Immature natural killer cell (primary cell): ENCODE results near the gene C22orf42. TPM values are rescaled to one million over a fixed set of nuclear protein-coding genes. Genes with fewer than 3 reads are reported as not detected.

ENCODE experiments used
- DNase-seq, 3 donors: peaks; one replicate each; pipeline ENCODE4 v3.0.0; 2022; ENCODE audit warnings: mixed read lengths in 1 of 3
- H3K27ac Mint-ChIP-seq, 6 donors: one replicate each; pipeline ENCODE4 v1.8.0; 2020; ENCODE audit warnings: mixed read lengths in 6 of 6, mild to moderate bottlenecking in 5 of 6, inconsistent platforms in 4 of 6, moderate library complexity in 3 of 6
- H3K27me3 Mint-ChIP-seq, 3 donors: one replicate each; pipeline ENCODE4 v1.8.0; 2020 to 2021; ENCODE audit warnings: low read depth in 3 of 3, mild to moderate bottlenecking in 3 of 3, mixed read lengths in 3 of 3, moderate library complexity in 3 of 3, inconsistent platforms in 1 of 3
- H3K36me3 Mint-ChIP-seq, 3 donors: one replicate each; pipeline ENCODE4 v1.8.0; 2020; ENCODE audit warnings: mixed read lengths in 3 of 3, inconsistent platforms in 2 of 3, mild to moderate bottlenecking in 2 of 3
- H3K4me1 Mint-ChIP-seq, 2 donors: one replicate each; pipeline ENCODE4 v1.8.0; 2020; ENCODE audit warnings: inconsistent platforms in 2 of 2, mild to moderate bottlenecking in 2 of 2, mixed read lengths in 2 of 2, moderate library complexity in 1 of 2
- H3K4me3 Mint-ChIP-seq, 5 donors: one replicate each; pipeline ENCODE4 v1.8.0; 2020; ENCODE audit warnings: mild to moderate bottlenecking in 5 of 5, mixed read lengths in 5 of 5, inconsistent platforms in 3 of 5, moderate library complexity in 3 of 5
- H3K9me3 Mint-ChIP-seq, 6 donors: one replicate each; pipeline ENCODE4 v1.8.0; 2020; ENCODE audit warnings: mild to moderate bottlenecking in 6 of 6, mixed read lengths in 6 of 6, inconsistent platforms in 4 of 6, moderate library complexity in 3 of 6
- polyA plus RNA-seq, 3 donors: library from polyadenylated mRNA; unstranded; fragments of 300-500 nt; fragmentation: Illumina TruSeq; gene quantifications; one replicate each; pipeline ENCODE4 v1.2.3, GENCODE V29; 2021

C22orf42 gene, protein sequence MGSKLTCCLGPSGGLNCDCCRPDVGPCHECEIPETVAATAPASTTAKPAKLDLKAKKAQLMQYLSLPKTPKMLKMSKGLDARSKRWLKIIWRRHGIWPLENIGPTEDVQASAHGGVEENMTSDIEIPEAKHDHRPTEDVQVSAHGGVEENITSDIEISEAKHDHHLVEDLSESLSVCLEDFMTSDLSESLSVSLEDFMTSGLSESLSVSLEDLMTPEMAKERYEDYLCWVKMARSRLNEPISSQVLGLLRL
- polyA plus RNA-seq, result not detected

DNA sequence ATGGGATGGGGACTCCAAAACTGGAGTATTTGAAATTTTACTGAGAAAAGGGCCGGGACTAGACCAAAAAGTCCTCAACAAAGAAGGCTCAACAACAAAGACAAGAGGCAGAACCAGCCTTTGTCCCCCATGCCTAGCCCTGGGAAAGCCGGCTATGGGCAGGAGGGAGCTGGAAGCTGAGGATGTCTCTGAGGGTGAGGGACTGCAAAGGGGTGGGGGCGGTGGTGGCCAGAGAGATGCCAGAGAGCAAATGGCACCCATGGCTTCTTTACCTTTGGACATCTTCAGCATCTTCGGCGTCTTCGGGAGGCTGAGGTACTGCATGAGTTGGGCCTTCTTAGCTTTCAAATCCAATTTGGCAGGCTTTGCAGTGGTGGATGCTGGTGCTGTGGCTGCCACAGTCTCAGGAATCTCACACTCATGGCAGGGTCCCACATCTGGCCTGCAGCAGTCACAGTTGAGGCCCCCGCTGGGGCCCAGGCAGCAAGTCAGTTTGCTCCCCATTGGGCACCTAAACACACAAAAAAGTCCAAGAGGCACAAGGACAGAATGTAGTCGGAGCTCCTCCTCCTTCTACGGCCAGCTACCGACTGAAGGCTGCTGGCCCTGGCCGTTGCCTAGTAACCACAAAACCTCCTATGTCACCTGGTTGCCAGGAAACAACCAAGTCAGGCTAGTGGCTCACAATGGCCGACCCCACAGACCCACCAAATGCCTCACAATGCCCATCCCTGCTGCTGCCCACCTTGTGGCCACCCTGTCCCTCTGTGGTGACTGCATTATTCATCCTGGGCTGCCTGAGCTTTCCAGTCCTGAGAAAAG is at the start of gene C22orf42:
Gene C22orf42 (minus strand): TSS at position 592 of the 822 bp plus-strand sequence. CDS start 88 bp downstream, at position 504.
- peaks cover 0 to 4% (median 1%) of the 10 kb centered on the region in 3 donors for H3K27me3 Mint-ChIP-seq
- no peak for DNase-seq
- no peak within 1 kb of the TSS for H3K27ac Mint-ChIP-seq
- H3K9me3 Mint-ChIP-seq, result no peaks in the 10 kb centered on the region
- no peak within 1 kb of the TSS for H3K4me3 Mint-ChIP-seq
- H3K36me3 Mint-ChIP-seq, result no peaks in the 10 kb centered on the region
- no peaks in the 10 kb centered on the region for H3K4me1 Mint-ChIP-seq

DNA sequence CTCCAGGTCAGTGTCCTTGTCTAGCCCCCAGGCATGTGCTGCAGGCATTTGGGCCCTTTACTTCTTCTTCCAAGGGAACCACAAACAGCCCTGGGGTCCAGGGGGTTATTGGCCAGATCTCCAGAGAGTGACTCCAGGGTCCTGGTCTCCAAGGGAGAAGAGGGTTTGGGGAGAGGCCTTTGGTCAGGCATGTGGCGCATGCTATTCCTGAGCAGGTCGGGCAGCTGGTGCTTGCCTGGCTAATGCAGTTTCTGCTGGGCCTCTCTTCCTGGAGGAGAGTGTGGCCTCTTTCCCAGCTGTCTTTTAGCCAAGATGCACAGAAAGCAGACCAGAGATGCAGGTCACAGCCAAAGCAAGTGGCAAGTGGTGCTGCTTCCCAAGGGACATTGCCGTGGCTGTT is 49.6 kb upstream of the C22orf42 start:
- no peaks in the 10 kb centered on the region for H3K36me3 Mint-ChIP-seq
- H3K4me3 Mint-ChIP-seq, result no peak overlapping the region
- no peak for DNase-seq
- peaks cover 2 to 18% (median 2%) of the 10 kb centered on the region in 3 donors for H3K27me3 Mint-ChIP-seq
- H3K9me3 Mint-ChIP-seq, result no peaks in the 10 kb centered on the region
- peaks cover 19 to 42% of the 10 kb centered on the region in 2 donors for H3K4me1 Mint-ChIP-seq
- H3K27ac Mint-ChIP-seq, result no peak overlapping the region

DNA sequence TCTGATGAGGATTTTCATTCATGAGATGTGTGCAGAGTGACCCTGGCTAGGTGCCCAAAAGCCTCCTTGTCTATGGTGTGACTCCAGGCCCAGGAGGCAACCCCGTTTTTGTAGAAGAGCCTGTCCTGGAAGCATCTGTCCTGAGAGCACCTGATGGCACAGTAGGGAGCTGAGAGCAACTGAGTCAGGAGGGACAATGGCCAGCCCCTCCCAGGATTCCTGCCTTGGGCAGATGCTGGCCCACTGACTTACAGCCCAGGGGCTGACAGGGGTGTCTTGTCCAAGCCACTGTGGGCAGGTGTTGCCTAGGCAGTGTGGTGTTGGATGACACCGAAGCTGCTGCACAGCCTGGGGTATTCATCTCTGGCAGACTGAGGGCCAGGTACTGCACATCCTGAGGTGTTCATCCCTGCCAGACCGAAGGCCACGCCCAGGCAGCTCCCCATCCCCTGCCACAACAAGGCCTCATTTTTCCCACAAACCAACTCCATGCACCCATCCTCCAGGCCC is 48.9 kb upstream of the C22orf42 start:
- Mint-ChIP-seq H3K4me3 (no peak overlapping the region), H3K27me3 (peaks cover 2 to 20% (median 2%) of the 10 kb centered on the region in 3 donors), H3K36me3 (no peaks in the 10 kb centered on the region), H3K27ac (no peak overlapping the region), H3K4me1 (peaks cover 19 to 49% of the 10 kb centered on the region in 2 donors), H3K9me3 (no peaks in the 10 kb centered on the region)
- no peak for DNase-seq

DNA sequence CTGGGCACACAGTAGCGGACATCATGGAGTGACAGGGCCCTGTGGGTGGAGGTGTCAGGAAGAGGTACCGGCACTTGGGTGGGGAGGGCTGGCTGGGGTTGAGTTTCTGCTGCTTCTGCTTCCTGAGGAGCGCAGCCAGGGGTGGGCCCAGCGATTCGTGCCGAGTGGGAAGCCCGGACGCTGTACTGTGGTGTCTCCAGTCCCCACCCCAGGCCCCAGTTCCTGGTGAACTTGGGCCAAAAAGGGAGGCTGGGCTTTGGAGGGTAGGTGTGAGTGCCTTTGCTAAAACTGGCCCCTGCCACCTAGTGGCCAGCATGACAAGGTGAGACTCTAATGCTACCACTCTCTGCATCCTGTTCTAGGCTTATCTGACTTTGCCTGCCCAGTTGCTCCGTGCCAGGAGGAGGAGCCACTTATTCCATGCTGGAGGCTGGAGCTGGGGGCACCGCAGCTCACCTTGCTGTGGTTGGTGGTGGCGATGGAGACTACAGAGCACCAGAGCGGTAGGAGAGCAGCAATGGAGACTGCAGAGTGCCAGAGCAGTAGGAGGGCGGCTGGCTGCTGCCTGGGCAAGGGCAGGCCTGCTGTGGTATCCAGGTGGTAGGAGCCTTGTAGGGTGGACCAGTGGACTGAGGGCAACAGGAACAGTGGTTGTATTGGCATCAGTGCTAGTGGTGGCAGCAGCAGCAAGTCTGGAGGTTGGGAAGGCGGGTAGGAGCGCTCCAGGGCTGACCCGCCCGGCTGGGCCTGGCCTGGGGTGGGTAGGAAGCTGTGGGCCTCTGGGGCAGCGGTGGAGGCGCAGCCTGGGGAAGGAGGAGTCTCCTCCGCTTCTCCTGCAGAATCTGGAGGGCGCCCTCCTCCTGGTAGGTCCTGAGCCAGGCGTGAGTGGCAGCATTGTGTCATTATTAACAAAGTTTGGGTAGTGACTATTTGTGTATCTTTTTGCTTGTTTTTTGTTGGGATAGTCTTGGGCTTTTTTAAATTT is 48.0 kb upstream of the C22orf42 start:
- Mint-ChIP-seq H3K27ac (peak overlapping the region in 1 of 6 donors; percentile 36), H3K27me3 (peaks cover 2 to 22% (median 4%) of the 10 kb centered on the region in 3 donors), H3K36me3 (no peaks in the 10 kb centered on the region), H3K9me3 (no peaks in the 10 kb centered on the region), H3K4me1 (peaks cover 21 to 52% of the 10 kb centered on the region in 2 donors), H3K4me3 (peak overlapping the region in 4 of 5 donors; percentile 14 to 64 (median 60))
- DNase-seq, result peak in 2 of 3 donors; percentile 21 to 36

DNA sequence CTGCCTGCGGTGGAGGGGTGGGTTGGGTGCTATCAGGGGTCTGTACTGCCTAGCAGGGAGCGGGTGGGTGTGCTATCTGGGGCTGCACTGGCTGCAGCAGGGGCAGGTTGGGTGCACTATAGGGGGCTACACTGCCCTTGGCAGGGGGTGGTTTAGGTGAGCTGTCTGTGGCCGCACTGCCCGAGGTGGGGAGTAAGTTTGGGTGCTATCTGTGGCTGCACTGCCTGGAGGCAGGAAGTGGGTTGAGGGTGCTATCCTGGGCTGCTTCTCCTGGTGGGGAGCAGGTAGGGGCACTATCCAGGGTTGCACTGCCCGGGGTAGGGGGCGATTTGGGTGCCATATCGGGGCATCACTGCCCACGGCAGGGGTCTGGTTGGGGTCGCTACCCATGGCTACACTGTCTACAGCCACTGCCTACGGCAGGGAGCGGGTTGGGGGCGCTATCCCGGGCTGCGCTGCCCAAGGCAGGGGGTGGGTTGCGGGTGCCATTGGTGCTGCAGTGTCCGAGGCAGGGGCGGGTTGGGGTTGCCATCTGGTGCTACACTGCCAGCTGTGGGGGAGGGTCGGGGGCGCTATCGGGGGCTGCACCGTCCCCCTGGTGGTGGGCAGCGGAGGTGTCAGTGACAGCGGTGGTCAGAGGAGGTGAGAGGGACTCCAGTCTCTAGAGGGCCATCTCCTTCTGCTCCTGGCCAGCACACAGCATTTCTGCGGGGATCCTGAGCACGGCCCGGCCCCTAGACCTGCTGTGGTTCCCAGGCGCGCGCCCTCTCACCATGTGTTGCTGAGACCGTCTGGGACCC is 47.1 kb upstream of the C22orf42 start:
- Mint-ChIP-seq H3K27me3 (peaks cover 5 to 20% (median 7%) of the 10 kb centered on the region in 3 donors), H3K4me3 (peak overlapping the region; percentile 10 to 83 (median 59)), H3K36me3 (no peaks in the 10 kb centered on the region), H3K9me3 (no peaks in the 10 kb centered on the region), H3K4me1 (peaks cover 22 to 52% of the 10 kb centered on the region in 2 donors), H3K27ac (no peak overlapping the region)
- DNase-seq, result peak in 1 of 3 donors; percentile 37

DNA sequence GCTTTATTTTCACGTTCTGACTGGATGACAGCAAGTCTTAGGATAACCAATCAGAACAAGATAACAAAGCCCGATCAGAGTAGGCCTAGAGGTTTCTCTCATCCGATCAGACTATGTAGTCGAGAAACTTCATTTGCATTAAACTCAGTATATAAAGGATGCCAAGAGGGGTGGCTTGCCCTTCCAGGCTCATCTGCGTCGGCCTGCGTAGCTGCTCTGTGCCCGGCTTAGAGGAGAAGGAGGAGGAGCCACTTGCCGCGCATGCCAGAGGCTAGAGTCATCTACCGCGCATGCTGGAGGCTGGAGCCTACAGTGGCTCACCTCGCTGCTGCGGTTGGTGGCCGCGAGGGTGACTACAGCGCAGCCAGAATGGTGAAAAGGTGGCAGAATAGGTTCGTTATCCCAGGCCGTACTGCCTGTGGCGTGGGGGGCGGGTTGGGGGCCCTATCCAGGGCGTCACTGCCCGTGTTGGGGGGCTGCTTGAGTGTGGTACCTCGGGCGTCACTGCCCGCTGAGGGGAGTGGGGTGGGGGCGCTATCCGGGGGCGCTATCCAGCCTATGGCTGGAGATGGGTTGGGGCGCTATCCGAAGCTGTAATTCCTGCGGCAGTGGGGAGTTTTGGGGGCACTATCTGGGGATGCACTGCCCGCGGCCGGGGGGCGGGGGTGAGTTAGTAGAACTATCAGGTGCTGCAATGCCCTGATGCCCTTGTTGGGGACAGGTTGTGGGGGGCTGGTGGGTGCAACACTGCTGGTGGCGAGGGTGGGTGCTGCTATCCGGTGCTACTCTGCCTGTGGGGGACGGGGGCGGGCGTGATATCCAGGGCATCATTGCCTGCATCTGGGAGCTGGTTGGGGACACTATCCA is 46.0 kb upstream of the C22orf42 start, which contains the start of gene RFPL2:
Gene RFPL2 (minus strand): TSS at position 218 of the 867 bp plus-strand sequence. CDS start 2,622 bp downstream, outside the sequence.
- Mint-ChIP-seq H3K4me3 (peak within 1 kb of the TSS; percentile 73 to 83 (median 78)), H3K36me3 (no peaks in the 10 kb centered on the region), H3K9me3 (no peaks in the 10 kb centered on the region), H3K27me3 (peaks cover 5 to 20% (median 7%) of the 10 kb centered on the region in 3 donors), H3K27ac (peak within 1 kb of the TSS in 2 of 6 donors; percentile 26 to 51), H3K4me1 (peaks cover 22 to 57% of the 10 kb centered on the region in 2 donors)
- DNase-seq, result peak; percentile 25 to 67 (median 45)

DNA sequence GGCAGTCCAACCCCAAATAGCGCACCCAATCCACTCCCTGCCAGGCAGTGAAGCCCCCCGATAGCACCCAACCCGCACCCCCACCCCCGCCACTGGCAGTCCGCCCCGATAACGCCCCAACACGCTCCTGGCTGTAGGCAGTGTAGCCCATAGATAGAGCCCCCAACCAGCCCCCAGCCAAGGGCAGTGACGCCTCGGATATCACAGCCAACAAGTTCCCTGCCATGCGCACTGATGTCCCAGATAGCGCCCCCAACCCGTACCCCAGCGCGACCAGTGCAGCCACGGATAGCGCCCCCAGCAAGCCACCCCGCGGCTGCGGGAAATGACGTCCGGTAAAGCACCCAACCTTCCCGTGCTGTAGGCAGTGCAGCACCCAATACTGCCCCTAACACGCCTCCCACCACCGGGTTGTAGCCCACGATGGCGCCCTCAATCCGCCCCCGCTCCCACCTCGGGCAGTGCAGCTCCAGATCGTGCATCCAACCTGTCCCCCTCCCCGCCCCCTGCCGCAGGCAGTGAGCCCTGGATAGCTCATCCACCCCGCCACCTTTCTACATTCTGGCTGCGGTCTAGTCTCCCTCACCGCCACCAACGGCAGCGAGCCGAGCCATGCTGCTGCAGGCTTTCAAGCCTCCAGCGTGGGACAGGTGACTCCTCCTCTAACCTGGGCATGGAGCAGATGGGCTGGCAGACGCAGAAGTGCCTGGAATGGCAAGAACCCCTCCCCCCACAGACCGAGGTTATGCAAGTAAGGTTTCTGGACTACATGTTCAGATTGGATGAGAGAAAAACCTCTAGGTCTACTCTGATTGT is 45.1 kb upstream of the C22orf42 start:
- peaks cover 5 to 20% (median 6%) of the 10 kb centered on the region in 3 donors for H3K27me3 Mint-ChIP-seq
- H3K4me1 Mint-ChIP-seq, result peaks cover 22 to 57% of the 10 kb centered on the region in 2 donors
- H3K27ac Mint-ChIP-seq, result peak overlapping the region in 1 of 6 donors; percentile 26
- no peaks in the 10 kb centered on the region for H3K36me3 Mint-ChIP-seq
- H3K9me3 Mint-ChIP-seq, result no peaks in the 10 kb centered on the region
- H3K4me3 Mint-ChIP-seq, result peak overlapping the region; percentile 73 to 83 (median 78)
- DNase-seq, result peak in 2 of 3 donors; percentile 11 to 41

DNA sequence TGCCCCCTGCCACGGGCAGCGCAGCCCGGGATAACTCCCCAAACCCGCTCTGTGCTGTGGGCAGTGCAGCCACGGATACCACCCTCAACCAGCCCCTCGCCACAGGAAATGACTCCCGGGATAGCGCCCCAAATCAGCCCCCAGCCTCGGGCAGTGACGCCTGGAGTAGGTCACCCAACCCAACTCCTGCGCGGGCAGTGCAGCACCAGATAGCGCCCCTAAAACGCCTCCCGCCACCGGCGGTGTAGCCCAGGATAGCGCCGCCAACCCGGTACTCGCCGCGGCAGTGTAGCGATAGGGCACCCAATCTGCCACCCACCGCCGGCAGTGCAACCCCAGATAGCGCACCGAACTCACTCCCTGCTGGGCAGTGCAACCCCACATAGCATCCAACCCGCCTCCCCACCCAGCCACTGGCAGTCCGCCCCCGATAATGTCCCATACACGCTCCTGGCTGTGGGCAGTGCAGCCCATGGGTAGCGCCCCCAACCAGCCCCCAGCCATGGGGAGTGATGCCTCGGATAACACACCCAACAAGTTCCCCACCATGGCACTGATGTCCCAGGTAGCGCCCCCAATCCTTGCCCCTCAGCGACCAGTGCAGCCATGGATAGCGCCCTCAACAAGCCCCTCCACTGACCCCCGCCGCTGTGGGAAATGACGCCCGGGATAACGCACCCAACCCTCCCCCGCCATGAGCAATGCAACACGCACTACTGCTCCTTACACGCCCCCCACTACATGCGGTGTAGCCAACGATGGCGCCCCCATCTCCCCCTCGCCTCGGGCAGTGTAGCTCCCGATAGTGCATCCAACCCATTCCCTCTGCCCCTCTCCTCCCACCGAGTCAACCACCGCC is 44.3 kb upstream of the C22orf42 start:
- peaks cover 5 to 20% (median 6%) of the 10 kb centered on the region in 3 donors for H3K27me3 Mint-ChIP-seq
- no peaks in the 10 kb centered on the region for H3K9me3 Mint-ChIP-seq
- peak overlapping the region in 4 of 5 donors; percentile 24 to 83 (median 60) for H3K4me3 Mint-ChIP-seq
- H3K36me3 Mint-ChIP-seq, result no peaks in the 10 kb centered on the region
- H3K4me1 Mint-ChIP-seq, result peaks cover 22 to 57% of the 10 kb centered on the region in 2 donors
- H3K27ac Mint-ChIP-seq, result no peak overlapping the region
- no peak for DNase-seq

DNA sequence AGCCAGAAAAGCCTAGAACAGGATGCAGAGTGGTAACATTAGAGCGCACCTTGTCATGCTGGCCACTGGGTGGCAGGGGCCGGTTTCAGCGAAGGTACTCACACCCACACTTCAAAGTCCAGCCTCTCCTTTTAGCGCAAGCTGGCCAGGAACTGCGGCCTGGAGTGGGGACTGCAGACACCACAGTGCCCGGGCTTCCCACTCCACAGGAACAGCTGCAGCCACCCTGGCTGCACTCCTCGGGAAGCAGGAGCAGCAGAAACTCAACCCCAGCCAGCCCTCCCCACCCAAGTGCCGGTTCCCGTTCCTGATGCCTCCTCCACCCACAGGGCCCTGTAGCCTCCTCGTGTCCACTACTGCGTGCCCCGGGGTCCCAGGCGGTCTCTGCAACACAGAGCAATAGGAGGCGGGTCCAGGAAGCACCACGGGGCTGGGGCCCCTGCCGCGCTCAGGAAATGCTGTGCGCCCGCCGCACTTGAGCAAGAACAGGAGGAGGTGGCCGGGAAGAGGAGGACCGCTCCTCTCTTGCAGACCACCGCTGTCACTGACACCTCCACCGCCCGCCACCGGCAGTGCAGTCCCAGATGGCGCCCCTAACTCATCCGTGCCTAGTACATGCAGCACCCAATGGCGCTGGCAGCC is 43.6 kb upstream of the C22orf42 start:
- no peak overlapping the region for H3K27ac Mint-ChIP-seq
- H3K4me1 Mint-ChIP-seq, result peaks cover 22 to 55% of the 10 kb centered on the region in 2 donors
- H3K9me3 Mint-ChIP-seq, result no peaks in the 10 kb centered on the region
- no peaks in the 10 kb centered on the region for H3K36me3 Mint-ChIP-seq
- H3K4me3 Mint-ChIP-seq, result peak overlapping the region in 4 of 5 donors; percentile 21 to 83 (median 36)
- no peak for DNase-seq
- peaks cover 5 to 20% (median 6%) of the 10 kb centered on the region in 3 donors for H3K27me3 Mint-ChIP-seq

DNA sequence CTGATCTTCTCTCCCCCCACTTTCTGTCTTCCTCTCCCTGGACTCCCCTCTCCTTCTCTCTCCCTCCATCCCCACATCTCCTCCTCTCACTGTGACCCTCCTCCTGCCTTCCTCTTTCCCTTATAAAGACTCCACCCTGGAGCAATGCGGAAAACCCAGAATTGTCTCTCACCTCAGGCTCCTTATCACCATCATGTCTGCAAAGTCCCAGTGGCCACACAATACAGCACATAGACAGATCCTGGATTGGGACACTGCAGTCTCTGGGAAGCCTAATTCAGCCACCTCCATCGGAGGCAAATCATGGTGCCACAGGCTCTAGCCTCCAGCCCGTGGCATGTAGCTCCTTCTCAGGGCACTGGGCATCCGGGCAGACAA is 43.0 kb upstream of the C22orf42 start:
- Mint-ChIP-seq H3K4me1 (peaks cover 21 to 50% of the 10 kb centered on the region in 2 donors), H3K36me3 (no peaks in the 10 kb centered on the region), H3K9me3 (no peaks in the 10 kb centered on the region), H3K27me3 (peaks cover 5 to 20% (median 6%) of the 10 kb centered on the region in 3 donors), H3K27ac (no peak overlapping the region), H3K4me3 (peak overlapping the region in 1 of 5 donors; percentile 83)
- DNase-seq, result no peak
